ENCODE results near the gene BLM.

BLM gene

DNA sequence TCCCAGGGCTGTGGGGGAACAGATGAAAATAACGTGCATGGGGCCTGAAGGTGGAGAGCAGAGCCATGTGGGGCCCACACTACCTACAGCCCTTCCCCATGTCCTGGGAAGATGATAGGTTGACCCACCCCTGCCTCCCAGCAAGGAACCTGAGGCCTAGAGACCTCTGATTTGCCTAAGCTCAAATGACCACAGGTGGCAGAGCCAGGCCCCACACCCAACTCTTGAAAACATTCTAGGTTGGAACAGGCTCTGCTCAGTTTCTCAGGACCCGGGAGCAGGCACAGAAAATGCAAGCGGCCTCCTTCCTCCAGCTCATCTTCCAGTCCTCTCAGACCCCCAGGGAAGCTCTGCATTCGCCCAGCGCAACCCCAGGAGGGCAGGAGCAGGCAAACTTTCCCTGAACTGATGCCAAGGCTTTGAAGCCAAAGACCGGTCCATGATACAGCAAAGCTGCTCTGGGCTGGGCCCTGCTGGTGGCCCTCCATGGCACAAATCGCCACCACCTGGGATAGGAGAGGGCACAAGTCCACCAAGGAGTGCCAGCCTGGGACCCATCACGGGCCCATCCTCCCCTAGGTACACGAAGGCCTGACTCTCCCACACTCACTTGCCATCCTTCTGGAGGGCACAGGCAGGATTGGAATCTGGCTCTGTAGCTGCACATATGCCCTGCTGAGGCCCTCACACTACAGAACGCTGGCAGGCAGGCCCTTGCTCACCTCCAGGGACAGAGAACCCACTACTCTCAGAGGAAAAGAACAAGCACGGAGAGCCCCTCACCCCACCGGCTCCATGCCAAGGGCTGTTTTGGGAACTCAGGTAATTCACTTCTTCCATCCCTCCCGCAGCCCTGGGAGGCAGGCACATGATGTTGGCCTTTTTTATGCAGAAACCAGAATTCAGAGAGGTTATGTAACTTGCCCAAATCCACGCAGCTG, 100.2 kb downstream of the BLM start:
- in situ Hi-C loops (cut with MboI; ENCODE audit: low sequenced_read_pairs, unreplicated experiment), result no loop called here

DNA sequence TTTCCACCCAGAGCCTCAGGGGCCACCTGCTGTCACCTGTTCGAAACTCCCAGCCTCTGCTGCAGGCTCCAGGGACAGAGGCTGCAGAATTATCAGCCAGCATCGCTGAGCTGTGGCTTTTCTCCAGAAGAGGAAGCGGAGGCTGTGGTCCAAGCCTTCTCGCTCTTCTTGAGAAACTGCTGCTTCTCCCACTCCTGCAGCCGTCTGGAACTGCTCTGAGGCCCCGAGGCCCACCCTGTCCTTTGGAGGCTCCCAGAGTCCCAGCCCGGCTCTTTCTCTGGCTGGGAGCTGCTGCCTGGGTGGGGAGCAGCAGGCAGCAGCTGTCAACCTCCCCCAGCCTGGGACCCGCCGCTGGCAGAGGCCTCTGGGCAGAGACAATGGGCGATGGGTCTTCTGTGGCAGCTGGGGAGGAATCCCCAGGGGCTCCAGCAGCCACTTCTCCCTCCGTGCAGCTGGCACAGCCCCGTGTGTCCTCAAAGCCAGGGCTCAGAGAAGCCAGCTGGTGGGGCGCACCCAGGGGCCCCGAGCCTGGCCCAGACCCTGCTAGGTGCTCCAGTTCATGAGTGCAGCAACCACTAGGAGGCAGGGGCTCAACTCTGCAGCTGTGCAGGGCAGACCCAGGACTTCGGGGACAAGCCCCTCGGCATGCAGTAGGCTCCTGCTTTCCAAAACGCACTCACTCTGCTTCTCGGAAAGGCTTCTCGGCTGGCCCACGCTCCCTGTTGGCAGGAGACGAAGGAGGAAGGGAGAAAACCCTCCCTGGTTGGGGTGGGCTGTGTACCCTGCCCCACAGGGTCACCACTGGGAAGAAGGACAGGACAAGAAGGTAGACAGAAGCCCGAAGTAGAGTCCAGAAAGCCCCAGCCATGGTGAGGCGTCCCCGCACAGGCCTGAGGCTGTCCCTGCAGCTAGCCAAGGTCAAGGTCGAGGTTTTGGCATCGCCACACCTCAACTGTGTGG, 101.4 kb downstream of the BLM start:
- in situ Hi-C loops (cut with MboI; ENCODE audit: low sequenced_read_pairs, unreplicated experiment), result no loop called here
- DNase-seq (ENCODE audit: low spot score), result peak; percentile 68
- TF ChIP-seq, protein P1, sequence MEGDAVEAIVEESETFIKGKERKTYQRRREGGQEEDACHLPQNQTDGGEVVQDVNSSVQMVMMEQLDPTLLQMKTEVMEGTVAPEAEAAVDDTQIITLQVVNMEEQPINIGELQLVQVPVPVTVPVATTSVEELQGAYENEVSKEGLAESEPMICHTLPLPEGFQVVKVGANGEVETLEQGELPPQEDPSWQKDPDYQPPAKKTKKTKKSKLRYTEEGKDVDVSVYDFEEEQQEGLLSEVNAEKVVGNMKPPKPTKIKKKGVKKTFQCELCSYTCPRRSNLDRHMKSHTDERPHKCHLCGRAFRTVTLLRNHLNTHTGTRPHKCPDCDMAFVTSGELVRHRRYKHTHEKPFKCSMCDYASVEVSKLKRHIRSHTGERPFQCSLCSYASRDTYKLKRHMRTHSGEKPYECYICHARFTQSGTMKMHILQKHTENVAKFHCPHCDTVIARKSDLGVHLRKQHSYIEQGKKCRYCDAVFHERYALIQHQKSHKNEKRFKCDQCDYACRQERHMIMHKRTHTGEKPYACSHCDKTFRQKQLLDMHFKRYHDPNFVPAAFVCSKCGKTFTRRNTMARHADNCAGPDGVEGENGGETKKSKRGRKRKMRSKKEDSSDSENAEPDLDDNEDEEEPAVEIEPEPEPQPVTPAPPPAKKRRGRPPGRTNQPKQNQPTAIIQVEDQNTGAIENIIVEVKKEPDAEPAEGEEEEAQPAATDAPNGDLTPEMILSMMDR (IDR thresholded peaks at IDR 0.05; ENCODE audit: borderline replicate concordance, control extremely low read depth, extremely low read depth, insufficient read depth, missing control alignments), result no peak

More for the DNA sequence above, 100.2 kb downstream of the BLM start:
- no peak for DNase-seq (ENCODE audit: low spot score)
- TF ChIP-seq, protein P1 (IDR thresholded peaks at IDR 0.05; ENCODE audit: borderline replicate concordance, control extremely low read depth, extremely low read depth, insufficient read depth, missing control alignments), result no peak

- TF ChIP-seq, protein P1 (IDR thresholded peaks at IDR 0.05; ENCODE audit: borderline replicate concordance, control extremely low read depth, extremely low read depth, insufficient read depth, missing control alignments), result no peak
- in situ Hi-C loops (cut with MboI; ENCODE audit: low sequenced_read_pairs, unreplicated experiment), result no loop called here
- no peak for DNase-seq (ENCODE audit: low spot score)
Measured at GRCh38 chr15:90819390-90819789, 102.2 kb downstream of the BLM start.

GRCh38 chr15:90819850-90820249, 102.7 kb downstream of the BLM start:
- in situ Hi-C loops (cut with MboI; ENCODE audit: low sequenced_read_pairs, unreplicated experiment), result no loop called here

GRCh38 chr15:90820481-90820880, 103.3 kb downstream of the BLM start:
- no peak for DNase-seq (ENCODE audit: low spot score)
- in situ Hi-C loops (cut with MboI; ENCODE audit: low sequenced_read_pairs, unreplicated experiment), result no loop called here
- TF ChIP-seq, protein P1 (IDR thresholded peaks at IDR 0.05; ENCODE audit: borderline replicate concordance, control extremely low read depth, extremely low read depth, insufficient read depth, missing control alignments), result no peak

More at GRCh38 chr15:90819850-90820249, 102.7 kb downstream of the BLM start:
- DNase-seq (ENCODE audit: low spot score), result no peak
- TF ChIP-seq, protein P1 (IDR thresholded peaks at IDR 0.05; ENCODE audit: borderline replicate concordance, control extremely low read depth, extremely low read depth, insufficient read depth, missing control alignments), result no peak
